Stimulated activated CD8-positive, alpha-beta memory T cell treated with anti-CD3 and anti-CD28 coated beads, Interleukin-15, amount 100 ng/mL, for 24 hours (primary cell): Measurements from ENCODE around the gene DNAJC2.
"Not testable (repeated sequence)": the region's sequence is repeated elsewhere in the genome, so short reads cannot be mapped to it uniquely, and the experiment has no call there.

Experiments used
- DNase-seq: peaks from one replicate; pipeline ENCODE4 v3.0.0-alpha.2; 2020; ENCODE audit warnings: low read depth

Gene DNAJC2

DNA sequence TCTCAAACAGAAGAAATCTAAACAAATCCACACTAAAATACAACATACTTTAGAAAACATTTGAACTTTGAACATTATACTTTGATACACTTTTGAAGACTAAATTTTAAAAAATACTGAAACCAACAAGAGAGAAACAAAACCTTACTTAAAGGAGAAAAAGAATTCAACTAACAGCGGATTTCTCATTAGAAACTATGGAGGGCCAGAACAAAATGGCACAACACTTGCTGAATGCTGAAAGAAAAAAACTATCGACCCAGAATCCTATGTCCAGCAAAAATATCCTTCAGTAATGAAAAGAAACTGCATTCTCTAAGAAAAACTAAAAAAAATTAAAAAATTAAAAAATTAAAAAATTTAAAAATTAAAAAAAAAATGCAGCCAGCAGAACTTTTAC is 80.5 kb downstream of the DNAJC2 start:
- DNase-seq, result not testable (repeated sequence)
